ENCODE results near the gene FGF22. TPM values are rescaled to one million over a fixed set of nuclear protein-coding genes. Genes with fewer than 3 reads are reported as not detected.

The FGF22 gene
- total RNA-seq, 1 experiment from 2014 or later = not detected

DNA sequence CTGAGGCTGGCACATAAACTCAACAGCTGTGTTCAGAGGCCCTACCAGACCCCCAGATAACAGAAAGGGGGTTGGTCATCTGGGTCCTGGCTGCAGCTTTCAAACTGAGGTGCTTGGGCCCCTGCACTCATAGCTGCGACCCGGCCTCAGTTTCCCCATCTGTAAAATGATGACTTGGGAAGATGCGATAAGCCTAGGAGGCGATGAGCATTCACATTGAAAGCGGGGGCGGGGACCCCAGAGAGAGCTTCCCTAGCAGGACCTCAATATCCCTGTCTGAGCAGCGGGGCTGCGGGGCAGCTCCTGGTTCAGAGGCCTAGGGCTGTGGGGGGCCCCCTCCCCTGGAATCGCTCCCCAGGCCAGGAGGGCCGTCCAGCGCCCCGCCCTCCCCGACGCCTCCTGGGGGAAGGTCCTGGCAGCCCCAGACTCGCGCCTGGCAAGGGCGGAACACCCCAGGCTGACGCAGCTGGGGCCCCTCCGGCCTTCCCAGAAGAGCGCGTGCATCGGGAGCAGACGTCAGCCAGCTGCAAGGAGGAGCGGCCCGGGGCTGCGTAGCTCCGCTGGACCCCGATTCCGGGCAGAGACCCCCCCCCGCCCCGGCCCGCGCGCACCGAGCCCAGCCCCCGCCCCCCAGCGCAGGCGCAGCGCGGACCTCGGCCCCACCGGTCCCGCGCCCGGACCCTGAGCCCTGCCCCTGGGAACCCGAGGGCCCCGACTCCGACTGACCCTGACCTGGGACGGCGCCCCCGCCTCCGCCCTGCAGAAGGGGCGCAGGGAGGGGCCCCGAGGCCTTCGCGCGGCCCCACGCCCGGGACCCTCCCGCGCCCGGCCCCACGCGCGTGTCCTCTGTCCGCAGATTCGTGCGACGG lies 40.0 kb downstream of the FGF22 start:
- peak; percentile 63 for DNase-seq (ENCODE audit: low read depth)

DNA sequence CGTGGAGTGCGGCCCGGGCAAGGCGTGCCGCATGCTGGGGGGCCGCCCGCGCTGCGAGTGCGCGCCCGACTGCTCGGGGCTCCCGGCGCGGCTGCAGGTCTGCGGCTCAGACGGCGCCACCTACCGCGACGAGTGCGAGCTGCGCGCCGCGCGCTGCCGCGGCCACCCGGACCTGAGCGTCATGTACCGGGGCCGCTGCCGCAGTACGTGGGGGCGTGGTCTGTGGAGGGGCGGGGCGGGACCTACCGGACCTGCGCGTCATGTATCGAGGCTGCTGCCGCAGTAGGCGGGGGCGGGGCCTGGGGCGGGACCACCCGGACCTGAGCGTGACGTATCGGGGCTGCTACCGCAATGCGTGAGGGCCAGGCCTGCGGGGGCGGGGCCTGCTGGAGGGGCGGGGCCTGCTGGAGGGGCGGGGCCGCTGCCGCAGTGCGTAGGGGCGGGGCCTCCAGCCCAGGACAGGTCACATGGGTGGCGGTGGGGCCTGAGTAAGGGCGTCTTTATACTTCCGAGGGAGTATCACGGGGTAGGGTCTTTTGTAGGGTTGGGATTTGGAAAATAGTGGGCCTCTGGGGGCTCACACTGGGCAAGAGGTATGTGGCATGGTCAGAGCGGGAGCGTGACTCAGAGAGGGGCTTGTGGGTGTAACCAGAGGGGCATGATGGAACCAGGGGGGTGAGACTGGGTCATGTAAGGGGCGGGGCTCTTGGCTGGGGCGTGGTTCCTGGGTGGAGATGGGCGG lies 40.8 kb downstream of the FGF22 start:
- peak; percentile 95 for DNase-seq (ENCODE audit: low read depth)

DNA sequence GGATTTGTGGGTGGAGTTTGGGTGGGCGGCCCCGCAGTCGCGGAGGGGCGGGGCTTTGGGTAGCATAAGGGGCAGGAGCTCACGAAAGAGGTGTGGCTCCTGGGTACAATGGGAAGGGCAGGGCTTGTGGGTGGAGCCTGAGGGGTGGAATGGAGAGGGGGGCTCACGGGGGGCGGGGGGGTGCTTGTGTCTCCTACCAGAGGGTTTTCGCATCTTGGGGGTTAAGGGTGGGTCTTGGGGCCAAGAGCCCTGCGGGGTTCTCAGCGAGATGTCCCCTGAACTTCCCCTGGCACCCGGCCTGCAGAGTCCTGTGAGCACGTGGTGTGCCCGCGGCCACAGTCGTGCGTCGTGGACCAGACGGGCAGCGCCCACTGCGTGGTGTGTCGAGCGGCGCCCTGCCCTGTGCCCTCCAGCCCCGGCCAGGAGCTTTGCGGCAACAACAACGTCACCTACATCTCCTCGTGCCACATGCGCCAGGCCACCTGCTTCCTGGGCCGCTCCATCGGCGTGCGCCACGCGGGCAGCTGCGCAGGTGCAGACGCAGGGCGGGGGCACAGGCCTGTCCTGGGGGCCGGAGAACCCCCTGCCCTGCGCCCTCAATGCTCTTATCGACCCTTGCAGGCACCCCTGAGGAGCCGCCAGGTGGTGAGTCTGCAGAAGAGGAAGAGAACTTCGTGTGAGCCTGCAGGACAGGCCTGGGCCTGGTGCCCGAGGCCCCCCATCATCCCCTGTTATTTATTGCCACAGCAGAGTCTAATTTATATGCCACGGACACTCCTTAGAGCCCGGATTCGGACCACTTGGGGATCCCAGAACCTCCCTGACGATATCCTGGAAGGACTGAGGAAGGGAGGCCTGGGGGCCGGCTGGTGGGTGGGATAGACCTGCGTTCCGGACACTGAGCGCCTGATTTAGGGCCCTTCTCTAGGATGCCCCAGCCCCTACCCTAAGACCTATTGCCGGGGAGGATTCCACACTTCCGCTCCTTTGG lies 41.6 kb downstream of the FGF22 start:
- no peak for DNase-seq (ENCODE audit: low read depth)

DNA sequence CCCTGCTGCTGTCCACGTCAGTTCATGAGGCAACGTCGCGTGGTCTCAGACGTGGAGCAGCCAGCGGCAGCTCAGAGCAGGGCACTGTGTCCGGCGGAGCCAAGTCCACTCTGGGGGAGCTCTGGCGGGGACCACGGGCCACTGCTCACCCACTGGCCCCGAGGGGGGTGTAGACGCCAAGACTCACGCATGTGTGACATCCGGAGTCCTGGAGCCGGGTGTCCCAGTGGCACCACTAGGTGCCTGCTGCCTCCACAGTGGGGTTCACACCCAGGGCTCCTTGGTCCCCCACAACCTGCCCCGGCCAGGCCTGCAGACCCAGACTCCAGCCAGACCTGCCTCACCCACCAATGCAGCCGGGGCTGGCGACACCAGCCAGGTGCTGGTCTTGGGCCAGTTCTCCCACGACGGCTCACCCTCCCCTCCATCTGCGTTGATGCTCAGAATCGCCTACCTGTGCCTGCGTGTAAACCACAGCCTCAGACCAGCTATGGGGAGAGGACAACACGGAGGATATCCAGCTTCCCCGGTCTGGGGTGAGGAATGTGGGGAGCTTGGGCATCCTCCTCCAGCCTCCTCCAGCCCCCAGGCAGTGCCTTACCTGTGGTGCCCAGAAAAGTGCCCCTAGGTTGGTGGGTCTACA lies 43.1 kb downstream of the FGF22 start:
- DNase-seq (ENCODE audit: low read depth) = no peak

DNA sequence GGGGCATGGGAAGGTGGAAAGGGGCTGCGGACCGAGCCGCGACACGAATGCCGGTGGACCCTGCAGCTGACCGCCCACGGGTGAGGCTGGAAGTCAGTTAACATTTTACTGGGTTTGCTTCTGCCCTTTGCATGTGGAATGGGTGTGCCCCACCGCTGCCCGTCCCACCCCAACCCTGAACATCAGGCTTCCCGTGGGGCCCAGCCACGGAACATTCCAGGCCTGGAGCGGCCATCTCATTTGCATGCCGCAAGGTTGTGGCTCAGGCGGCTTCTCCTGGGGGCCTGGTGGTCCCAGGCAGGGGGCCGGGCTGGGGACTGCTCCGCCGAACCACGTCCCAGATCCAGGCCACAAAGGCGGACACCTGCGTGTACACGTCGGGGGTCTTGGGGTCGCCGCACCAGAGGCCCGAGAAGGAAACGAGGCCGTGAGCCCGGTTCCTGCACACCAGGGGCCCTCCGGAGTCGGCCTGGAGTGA lies 45.8 kb downstream of the FGF22 start:
- no peak for DNase-seq (ENCODE audit: low read depth)

DNA sequence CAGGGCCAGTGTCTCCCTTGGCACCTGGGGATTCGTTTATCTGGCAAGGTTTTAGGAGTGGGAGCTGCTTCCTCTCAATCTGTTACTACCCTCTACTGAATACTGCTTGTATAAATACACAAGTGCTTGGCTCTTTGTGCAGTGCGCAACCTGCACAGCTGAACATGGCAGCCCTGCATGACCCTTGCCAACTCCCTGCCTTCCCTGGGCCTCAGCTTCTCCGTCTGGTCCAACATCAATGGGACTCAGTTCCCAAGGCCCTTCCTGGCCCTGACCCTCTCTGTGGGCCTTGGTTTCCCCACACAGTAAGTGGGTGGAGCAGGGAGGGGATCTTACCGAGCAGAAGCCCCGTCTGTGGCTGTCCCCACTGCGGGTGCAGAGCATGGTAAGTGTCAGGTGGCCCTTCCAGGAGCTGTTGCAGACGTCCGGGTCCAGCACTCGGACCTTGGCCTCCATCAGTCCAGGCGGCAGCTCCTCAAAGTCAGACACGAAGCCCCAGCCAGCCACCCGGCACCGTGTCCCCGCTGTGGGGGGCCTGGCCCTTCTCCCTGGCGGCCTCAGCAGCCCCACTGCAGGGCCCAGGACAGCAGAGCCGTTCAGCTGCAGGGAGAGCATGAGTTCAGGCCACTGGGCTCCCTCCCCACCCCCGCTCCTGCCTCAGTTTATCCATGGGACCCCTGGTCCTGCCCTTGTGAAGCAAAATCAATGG lies 47.1 kb downstream of the FGF22 start:
- no peak for DNase-seq (ENCODE audit: low read depth)

DNA sequence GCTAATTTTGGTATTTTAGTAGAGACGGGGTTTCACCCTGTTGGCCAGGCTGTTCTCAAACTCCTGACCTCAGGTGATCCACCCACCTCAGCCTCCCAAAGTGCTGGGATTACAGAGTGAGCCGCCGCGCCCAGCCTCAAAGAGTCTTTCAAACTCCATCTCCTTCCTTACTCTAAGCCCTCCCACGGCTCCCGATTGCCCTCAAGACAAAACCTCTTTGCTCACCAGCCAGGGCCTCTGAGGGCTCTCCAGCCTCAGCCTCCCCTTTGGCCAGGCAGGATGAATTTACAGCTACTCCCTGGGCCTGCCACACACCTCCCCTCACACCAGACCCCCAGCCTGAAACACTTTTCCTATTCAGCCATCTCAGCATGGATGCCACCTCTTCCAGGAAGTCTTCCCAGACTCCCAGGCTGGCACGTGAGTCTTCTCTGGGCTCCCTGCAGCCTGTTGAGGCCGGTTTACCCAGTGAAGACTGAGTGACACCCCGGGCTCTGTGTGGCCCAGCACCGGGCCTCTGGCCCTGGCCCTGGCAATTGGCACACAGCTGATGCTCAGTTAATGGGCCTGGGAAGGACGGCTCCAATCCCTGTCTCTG lies 48.0 kb downstream of the FGF22 start:
- no peak for DNase-seq (ENCODE audit: low read depth)

DNA sequence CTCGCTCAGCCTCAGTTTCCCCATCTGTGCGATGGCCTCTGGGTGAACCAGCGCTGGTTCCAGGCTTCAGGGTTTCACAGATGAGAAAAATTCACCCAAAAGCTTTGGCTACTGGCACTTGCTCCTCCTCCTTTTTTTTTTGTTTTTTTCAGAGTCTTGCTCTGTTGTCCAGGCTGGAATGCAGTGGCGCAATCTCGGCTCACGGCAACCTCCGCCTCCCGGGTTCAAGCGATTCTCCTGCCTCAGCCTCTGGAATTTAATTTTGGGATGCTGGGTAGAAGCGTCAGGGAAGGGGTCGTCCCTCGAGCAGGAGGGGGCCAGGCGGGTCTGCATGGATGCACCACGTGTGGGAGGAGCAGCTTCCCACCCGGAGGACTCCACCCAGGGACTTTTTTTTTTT lies 48.5 kb downstream of the FGF22 start:
- no peak for DNase-seq (ENCODE audit: low read depth)

DNA sequence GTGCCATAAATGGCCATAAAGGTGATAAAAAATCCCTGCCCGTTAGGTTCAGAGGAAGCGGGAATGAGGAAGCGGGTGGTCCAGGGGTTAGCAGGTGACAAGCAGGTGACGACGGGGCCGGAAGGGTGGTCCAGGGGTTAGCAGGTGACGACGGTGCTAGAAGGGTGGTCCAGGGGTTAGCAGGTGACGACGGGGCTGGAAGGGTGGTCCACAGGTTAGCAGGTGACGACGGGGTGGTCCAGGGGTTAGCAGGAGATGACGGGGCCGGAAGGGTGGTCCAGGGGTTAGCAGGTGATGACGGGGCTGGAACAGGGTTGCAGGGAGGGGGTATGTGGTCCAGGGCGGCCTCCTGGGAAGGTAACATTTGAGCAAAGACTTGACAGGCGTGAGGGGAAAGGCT lies 49.3 kb downstream of the FGF22 start:
- no peak for DNase-seq (ENCODE audit: low read depth)

DNA sequence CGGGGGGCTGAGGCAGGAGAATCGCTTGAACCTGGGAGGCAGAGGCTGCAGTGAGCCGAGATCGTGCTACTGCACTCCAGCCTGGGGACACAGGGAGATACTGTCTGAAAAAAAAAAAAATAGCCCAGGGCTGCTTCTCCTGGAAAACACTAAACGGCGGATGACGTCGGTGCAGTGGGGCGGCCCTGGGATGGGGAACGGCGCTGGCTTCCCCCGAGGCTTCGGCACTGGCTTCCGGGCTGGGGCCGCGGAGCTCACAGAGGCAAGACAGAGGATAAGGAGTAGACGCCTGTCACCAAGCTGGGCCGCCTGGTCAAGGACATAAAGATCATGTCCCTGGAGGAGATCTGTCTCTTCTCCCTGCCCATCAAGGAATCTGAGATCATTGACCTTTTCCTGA lies 50.5 kb downstream of the FGF22 start:
- DNase-seq (ENCODE audit: low read depth) = no peak

Other genes with a start within 250 kb of the FGF22 start
- not detected in 2 replicates for gene C2CD4C, start 230.7 kb upstream of the FGF22 start, total RNA-seq (2014; rRNA removed; shearing (Covaris generic))
- 0.10 TPM in 1 of 2 replicates, not detected in the other for gene SHC2, start 178.8 kb upstream of the FGF22 start, total RNA-seq (2014; rRNA removed; shearing (Covaris generic))
- 0.12 TPM in 1 of 2 replicates, not detected in the other for gene MADCAM1, start 143.4 kb upstream of the FGF22 start, total RNA-seq (2014; rRNA removed; shearing (Covaris generic))
- gene TPGS1, start 132.4 kb upstream of the FGF22 start, total RNA-seq (2014; rRNA removed; shearing (Covaris generic)) = 26.2 and 48.8 TPM in 2 replicates
- gene CDC34, start 108.1 kb upstream of the FGF22 start, total RNA-seq (2014; rRNA removed; shearing (Covaris generic)) = 56.4 and 61.8 TPM in 2 replicates
- 1.3 and 3.6 TPM in 2 replicates for gene GZMM, start 95.8 kb upstream of the FGF22 start, total RNA-seq (2014; rRNA removed; shearing (Covaris generic))
- gene BSG, start 67.3 kb upstream of the FGF22 start, total RNA-seq (2014; rRNA removed; shearing (Covaris generic)) = 911 and 1,158 TPM in 2 replicates
- gene HCN2, start 50.0 kb upstream of the FGF22 start, total RNA-seq (2014; rRNA removed; shearing (Covaris generic)) = 0.24 and 0.39 TPM in 2 replicates
- 19.3 and 20.5 TPM in 2 replicates for gene POLRMT, start 6.3 kb upstream of the FGF22 start, total RNA-seq (2014; rRNA removed; shearing (Covaris generic))
- 29.3 and 48.7 TPM in 2 replicates for gene RNF126, start 23.3 kb downstream of the FGF22 start, total RNA-seq (2014; rRNA removed; shearing (Covaris generic))
- 4.4 and 19.8 TPM in 2 replicates for gene FSTL3, start 36.5 kb downstream of the FGF22 start, total RNA-seq (2014; rRNA removed; shearing (Covaris generic))
- gene PRSS57, start 55.6 kb downstream of the FGF22 start, total RNA-seq (2014; rRNA removed; shearing (Covaris generic)) = not detected in 2 replicates
- gene PALM, start 69.1 kb downstream of the FGF22 start, total RNA-seq (2014; rRNA removed; shearing (Covaris generic)) = 0.10 TPM in 1 of 2 replicates, not detected in the other
- gene MISP, start 111.2 kb downstream of the FGF22 start, total RNA-seq (2014; rRNA removed; shearing (Covaris generic)) = not detected in 2 replicates
- 112 and 121 TPM in 2 replicates for gene PTBP1, start 157.6 kb downstream of the FGF22 start, total RNA-seq (2014; rRNA removed; shearing (Covaris generic))
- gene PLPPR3, start 182.1 kb downstream of the FGF22 start, total RNA-seq (2014; rRNA removed; shearing (Covaris generic)) = not detected in 2 replicates
- gene AZU1, start 188.0 kb downstream of the FGF22 start, total RNA-seq (2014; rRNA removed; shearing (Covaris generic)) = not detected in 2 replicates
- gene PRTN3, start 201.1 kb downstream of the FGF22 start, total RNA-seq (2014; rRNA removed; shearing (Covaris generic)) = not detected in 2 replicates
- not detected in 2 replicates for gene ELANE, start 212.4 kb downstream of the FGF22 start, total RNA-seq (2014; rRNA removed; shearing (Covaris generic))
- 0.29 and 0.60 TPM in 2 replicates for gene CFD, start 219.8 kb downstream of the FGF22 start, total RNA-seq (2014; rRNA removed; shearing (Covaris generic))